SH-SY5Y (cell line): ENCODE data around the gene NCKIPSD.

Source experiments
- GATA2 ChIP-seq: IDR thresholded peaks from 2 replicates; pipeline ENCODE4 v1.6.1; 2011; ENCODE audit warnings: mild to moderate bottlenecking, low read depth, low read length
- GATA3 ChIP-seq: IDR thresholded peaks from 2 replicates; pipeline ENCODE4 v1.6.1; 2011; ENCODE audit warnings: low read depth, mild to moderate bottlenecking, low read length, moderate library complexity

GRCh38 chr3:48625600-48625999, 60.1 kb downstream of the NCKIPSD start:
- no peak for TF ChIP-seq GATA3
- no peak for TF ChIP-seq GATA2
